Activated B cell treated with CpG ODN at 0.5 μM for 24 hours (primary cell): ENCODE results near the gene KLHL2. TPM values are rescaled to one million over a fixed set of nuclear protein-coding genes. Genes with fewer than 3 reads are reported as not detected.

ENCODE experiments used
- ATAC-seq: fragments of 200-7000 bp; cut with Tn5 transposase; one replicate; pipeline ENCODE4 v1.10.0; 2021; ENCODE audit warnings: low read depth, mild to moderate bottlenecking, moderate library complexity
- CTCF ChIA-PET: fragments of 350-600 bp; sonication (Branson Sonifier 250); formaldehyde crosslinking; loops from one replicate; lab custom pipeline; 2021; ENCODE audit warnings: antibody characterized with exemption; lab: Charles Lee
- POLR2A ChIA-PET: fragments of 350-600 bp; sonication (Branson Sonifier 250); formaldehyde crosslinking; loops from one replicate; lab custom pipeline; 2021; ENCODE audit warnings: antibody characterized with exemption; lab: Charles Lee
- DNase-seq: peaks from one replicate; pipeline ENCODE4 v3.0.0; 2022
- H3K27ac Mint-ChIP-seq: one replicate; pipeline ENCODE4 v1.8.0; 2020; ENCODE audit warnings: mixed read lengths
- H3K27me3 Mint-ChIP-seq: one replicate; pipeline ENCODE4 v1.8.0; 2021; ENCODE audit warnings: mixed read lengths
- H3K36me3 Mint-ChIP-seq: one replicate; pipeline ENCODE4 v1.8.0; 2021; ENCODE audit warnings: low read depth, mixed read lengths
- H3K4me1 Mint-ChIP-seq: one replicate; pipeline ENCODE4 v1.8.0; 2021; ENCODE audit warnings: mixed read lengths
- H3K4me3 Mint-ChIP-seq: one replicate; pipeline ENCODE4 v1.8.0; 2020; ENCODE audit warnings: mild to moderate bottlenecking, mixed read lengths
- H3K9me3 Mint-ChIP-seq: one replicate; pipeline ENCODE4 v1.8.0; 2020; ENCODE audit warnings: mixed read lengths
- CTCF ChIP-seq: fragments of 200-600 bp; IDR thresholded peaks from one replicate; pipeline ENCODE4 v1.8.0; 2022; ENCODE audit warnings: antibody characterized with exemption, mild to moderate bottlenecking
- intact Hi-C: fragments of 100-400 bp; cut with micrococcal nuclease; formaldehyde crosslinking; loops from one replicate; pipeline ENCODE4 v1.15.1; 2024
- total RNA-seq: library from RNA; stranded (reverse); gene quantifications from 2 replicates; pipeline ENCODE4 v1.2.3, GENCODE V29; 2022

The KLHL2 gene
- total RNA-seq, 1 donor from 2014 or later = 21.9 TPM

DNA sequence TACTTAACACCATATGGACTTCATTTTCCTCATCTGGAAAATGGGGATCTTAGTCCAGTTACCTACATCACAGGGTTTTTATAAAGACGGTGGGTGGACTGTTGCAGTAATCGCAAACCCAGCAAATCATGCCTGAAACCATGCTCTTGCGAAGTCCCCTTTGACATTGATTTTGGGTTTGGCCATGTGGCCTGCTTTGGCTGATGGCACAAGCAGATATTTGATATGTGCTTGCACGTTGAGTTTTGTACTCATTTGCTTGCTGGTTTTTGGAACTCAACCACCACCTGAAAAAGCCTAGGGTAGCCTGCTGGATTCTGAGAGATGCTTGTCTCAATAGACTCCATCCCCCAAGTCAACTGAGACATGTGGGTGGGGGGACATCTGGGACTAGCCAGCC lies 14.4 kb upstream of the KLHL2 start:
- Mint-ChIP-seq H3K36me3 (no peaks in the 10 kb centered on the region), H3K27ac (no peak overlapping the region), H3K4me1 (no peaks in the 10 kb centered on the region), H3K9me3 (no peaks in the 10 kb centered on the region), H3K4me3 (no peak overlapping the region), H3K27me3 (no peaks in the 10 kb centered on the region)
- CTCF ChIA-PET = no interaction called here
- no peak for TF ChIP-seq CTCF
- ATAC-seq (no peak), DNase-seq (no peak)
- POLR2A ChIA-PET = no interaction called here
- intact Hi-C loops = no loop called here

GRCh38 chr4:165194368-165194767 lies 13.0 kb upstream of the KLHL2 start:
- Mint-ChIP-seq H3K4me3 (no peak overlapping the region), H3K9me3 (no peaks in the 10 kb centered on the region), H3K27me3 (no peaks in the 10 kb centered on the region), H3K4me1 (no peaks in the 10 kb centered on the region), H3K36me3 (no peaks in the 10 kb centered on the region), H3K27ac (no peak overlapping the region)
- ChIA-PET CTCF (no interaction called here), POLR2A (no interaction called here)
- ATAC-seq = no peak
- intact Hi-C loops = no loop called here
- no peak for DNase-seq
- TF ChIP-seq CTCF = no peak

DNA sequence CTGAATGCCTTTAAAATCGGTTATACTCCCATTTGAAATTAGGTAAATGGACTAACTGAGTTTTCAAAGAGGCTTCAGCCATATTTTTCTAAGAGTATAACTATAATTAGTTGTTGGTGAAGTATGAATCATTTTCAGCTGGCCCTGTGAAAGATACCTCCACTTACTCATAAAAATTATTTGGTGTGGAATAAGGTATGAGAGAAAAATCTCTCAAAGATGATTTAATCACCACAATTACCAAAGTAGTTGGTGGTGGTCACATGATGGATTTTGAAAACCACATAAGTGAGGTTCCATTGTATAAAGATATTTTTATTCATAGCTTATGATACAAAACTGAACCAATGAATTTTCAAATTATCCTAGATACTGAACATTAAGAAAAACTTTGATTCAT lies 9.0 kb upstream of the KLHL2 start:
- ChIA-PET CTCF (no interaction called here), POLR2A (no interaction called here)
- Mint-ChIP-seq H3K4me1 (no peaks in the 10 kb centered on the region), H3K36me3 (no peaks in the 10 kb centered on the region), H3K27ac (no peak overlapping the region), H3K4me3 (no peak overlapping the region), H3K27me3 (no peaks in the 10 kb centered on the region), H3K9me3 (no peaks in the 10 kb centered on the region)
- no peak for ATAC-seq
- DNase-seq = no peak
- intact Hi-C loops = no loop called here
- no peak for TF ChIP-seq CTCF

DNA sequence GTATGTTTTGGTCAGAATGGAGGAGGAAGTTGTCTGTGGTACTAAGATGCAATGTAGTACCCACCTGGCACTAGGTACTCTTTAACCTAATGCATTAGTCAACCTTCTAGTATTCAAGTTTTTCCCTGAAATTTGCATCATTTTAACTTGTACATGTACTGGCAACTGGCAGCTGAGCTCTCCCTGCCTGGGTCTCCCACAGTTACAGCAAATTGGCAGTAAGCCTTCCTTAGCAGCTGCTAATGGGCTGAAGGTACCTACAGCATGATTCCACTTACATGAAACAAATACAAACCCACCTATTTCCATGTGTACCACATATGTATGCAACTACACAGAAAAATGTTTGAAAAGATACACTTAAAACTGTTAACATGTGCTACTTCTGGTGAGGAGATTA lies 8.1 kb upstream of the KLHL2 start:
- Mint-ChIP-seq H3K4me3 (no peak overlapping the region), H3K27me3 (no peaks in the 10 kb centered on the region), H3K4me1 (peaks cover 6% of the 10 kb centered on the region), H3K9me3 (no peaks in the 10 kb centered on the region), H3K36me3 (no peaks in the 10 kb centered on the region), H3K27ac (no peak overlapping the region)
- POLR2A ChIA-PET = no interaction called here
- TF ChIP-seq CTCF = no peak
- intact Hi-C loops = no loop called here
- ATAC-seq (no peak), DNase-seq (no peak)
- CTCF ChIA-PET = no interaction called here

- ChIA-PET POLR2A (no interaction called here), CTCF (no interaction called here)
- no peak overlapping the region for H3K4me3 Mint-ChIP-seq
- no peak for TF ChIP-seq CTCF
- DNase-seq (no peak), ATAC-seq (no peak)
- H3K36me3 Mint-ChIP-seq = no peaks in the 10 kb centered on the region
- intact Hi-C loops = loop anchor here (10.0 kb wide), 1 partner anchor 55 kb away; no protein-coding TSS in a partner anchor
- H3K27ac Mint-ChIP-seq = no peak overlapping the region
- H3K27me3 Mint-ChIP-seq = no peaks in the 10 kb centered on the region
- H3K4me1 Mint-ChIP-seq = peaks cover 9% of the 10 kb centered on the region
- H3K9me3 Mint-ChIP-seq = no peaks in the 10 kb centered on the region
These were observed 7.6 kb upstream of the KLHL2 start for GRCh38 chr4:165199722-165200121.
